Bronchial epithelial cell (primary cell): ENCODE results near the gene SHROOM3. TPM values are rescaled to one million over a fixed set of nuclear protein-coding genes. Genes with fewer than 3 reads are reported as not detected.

Experiments used
- DNase-seq: peaks from one replicate; pipeline ENCODE4 v3.0.0-alpha.2; 2010; ENCODE audit warnings: low read depth
- FAIRE-seq: peaks from 2 replicates; lab custom pipeline; 2011; peaks lifted over from hg19 to GRCh38; lab: Jason Lieb, UNC
- H3K27me3 ChIP-seq: 2 replicates; pipeline ENCODE4 v1.5.1; 2011; ENCODE audit warnings: low read length; ENCODE audit not compliant: control insufficient read depth, insufficient read depth
- H3K36me3 ChIP-seq: 2 replicates; pipeline ENCODE4 v1.5.1; 2011; ENCODE audit warnings: low read length; ENCODE audit not compliant: control insufficient read depth, insufficient read depth
- H3K4me3 ChIP-seq: 2 replicates; pipeline ENCODE4 v1.5.1; 2011; ENCODE audit warnings: mild to moderate bottlenecking, low read depth, low read length, control low read depth
- total RNA-seq: library from RNA; depleted of rRNA; stranded (reverse); fragments of >200 nt; gene quantifications from 2 replicates; pipeline ENCODE4 v1.2.1, GENCODE V29; 2014
- TF ChIP-seq, protein P1 (sequence below): IDR thresholded peaks from 2 replicates; pipeline ENCODE4 v1.5.1; 2011; ENCODE audit warnings: mild to moderate bottlenecking, moderate library complexity, low read length, control low read depth, inconsistent platforms; ENCODE audit not compliant: insufficient read depth, severe bottlenecking

The SHROOM3 gene
- total RNA-seq, 1 donor from 2014 or later, result 6.3 TPM

DNA sequence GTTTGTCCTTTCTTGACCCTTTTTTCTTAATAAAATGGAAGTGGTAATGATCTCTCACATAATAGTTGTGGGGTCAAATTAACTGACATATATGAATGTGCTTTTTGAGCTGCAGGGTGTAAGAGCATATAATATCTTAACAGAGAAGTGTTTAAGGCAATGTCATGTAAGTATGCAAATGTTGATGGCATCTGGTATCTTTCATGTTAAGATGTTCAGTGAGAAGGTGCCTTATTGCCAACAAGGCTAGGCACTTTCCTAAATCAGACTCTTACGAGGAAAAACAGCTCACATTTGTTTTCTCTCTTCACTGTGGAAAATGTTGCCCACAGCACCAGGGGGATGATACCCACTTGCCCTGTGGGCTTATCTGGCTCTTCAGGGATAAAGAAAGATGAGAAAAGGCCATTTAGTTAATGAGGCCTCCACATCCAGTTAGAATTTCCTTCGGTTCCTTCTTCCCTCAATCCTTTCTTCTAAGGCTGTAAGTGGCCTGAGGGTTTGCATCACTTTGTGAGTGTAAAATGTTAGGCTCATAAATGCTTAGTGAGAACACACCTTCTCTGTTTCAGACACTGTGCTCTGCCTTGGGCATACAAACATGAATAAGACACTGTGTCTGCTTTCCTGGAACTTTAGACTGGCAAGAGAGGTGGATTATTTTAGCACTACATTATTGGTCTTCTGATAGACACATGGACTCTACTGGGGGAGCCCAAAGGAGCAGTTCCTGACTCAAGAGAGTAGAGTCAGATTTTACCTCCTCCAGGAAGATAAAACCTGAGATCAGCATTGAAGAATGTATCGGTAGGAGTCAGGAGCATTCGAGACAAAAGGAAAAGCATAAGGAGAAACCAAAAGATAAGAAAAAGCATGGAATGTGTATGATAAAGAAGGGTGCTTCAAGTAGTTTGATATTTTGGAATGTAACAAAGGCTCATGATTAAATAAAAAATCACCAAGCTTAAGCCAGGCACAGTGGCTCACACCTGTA lies 327.4 kb downstream of the SHROOM3 start:
- DNase-seq (no peak), FAIRE-seq (no peak)
- TF ChIP-seq, protein P1, sequence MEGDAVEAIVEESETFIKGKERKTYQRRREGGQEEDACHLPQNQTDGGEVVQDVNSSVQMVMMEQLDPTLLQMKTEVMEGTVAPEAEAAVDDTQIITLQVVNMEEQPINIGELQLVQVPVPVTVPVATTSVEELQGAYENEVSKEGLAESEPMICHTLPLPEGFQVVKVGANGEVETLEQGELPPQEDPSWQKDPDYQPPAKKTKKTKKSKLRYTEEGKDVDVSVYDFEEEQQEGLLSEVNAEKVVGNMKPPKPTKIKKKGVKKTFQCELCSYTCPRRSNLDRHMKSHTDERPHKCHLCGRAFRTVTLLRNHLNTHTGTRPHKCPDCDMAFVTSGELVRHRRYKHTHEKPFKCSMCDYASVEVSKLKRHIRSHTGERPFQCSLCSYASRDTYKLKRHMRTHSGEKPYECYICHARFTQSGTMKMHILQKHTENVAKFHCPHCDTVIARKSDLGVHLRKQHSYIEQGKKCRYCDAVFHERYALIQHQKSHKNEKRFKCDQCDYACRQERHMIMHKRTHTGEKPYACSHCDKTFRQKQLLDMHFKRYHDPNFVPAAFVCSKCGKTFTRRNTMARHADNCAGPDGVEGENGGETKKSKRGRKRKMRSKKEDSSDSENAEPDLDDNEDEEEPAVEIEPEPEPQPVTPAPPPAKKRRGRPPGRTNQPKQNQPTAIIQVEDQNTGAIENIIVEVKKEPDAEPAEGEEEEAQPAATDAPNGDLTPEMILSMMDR, result no peak
- Histone ChIP-seq H3K4me3 (no peak overlapping the region), H3K27me3 (no peaks in the 10 kb centered on the region), H3K36me3 (no peaks in the 10 kb centered on the region)

GRCh38 chr4:76764251-76764650 lies 329.2 kb downstream of the SHROOM3 start:
- Histone ChIP-seq H3K27me3 (no peaks in the 10 kb centered on the region), H3K36me3 (no peaks in the 10 kb centered on the region), H3K4me3 (no peak overlapping the region)
- TF ChIP-seq, protein P1, result no peak
- DNase-seq, result peak; percentile 35
- FAIRE-seq, result no peak

GRCh38 chr4:76765473-76766183 lies 330.6 kb downstream of the SHROOM3 start:
- DNase-seq (no peak), FAIRE-seq (no peak)
- H3K4me3 ChIP-seq, result no peak overlapping the region
- peaks cover 4% of the 10 kb centered on the region for H3K36me3 ChIP-seq
- H3K27me3 ChIP-seq, result no peaks in the 10 kb centered on the region
- TF ChIP-seq, protein P1, result no peak

- TF ChIP-seq, protein P1, result no peak
- H3K36me3 ChIP-seq, result peaks cover 9% of the 10 kb centered on the region
Observed at GRCh38 chr4:76767983-76768382, 333.0 kb downstream of the SHROOM3 start.

GRCh38 chr4:76772498-76773106 lies 337.6 kb downstream of the SHROOM3 start:
- TF ChIP-seq, protein P1, result no peak
- FAIRE-seq (no peak), DNase-seq (peak; percentile 51)
- no peaks in the 10 kb centered on the region for H3K27me3 ChIP-seq
- H3K4me3 ChIP-seq, result no peak overlapping the region
- peaks cover 9% of the 10 kb centered on the region for H3K36me3 ChIP-seq

More at GRCh38 chr4:76767983-76768382, 333.0 kb downstream of the SHROOM3 start:
- no peak overlapping the region for H3K4me3 ChIP-seq
- DNase-seq, result no peak
- no peak for FAIRE-seq
- no peaks in the 10 kb centered on the region for H3K27me3 ChIP-seq
